SK-N-MC (cell line): ENCODE measurements around the gene GJA3.

Experiments used
- EZH2 ChIP-seq: fragments of 200-600 bp; sonication (generic); IDR thresholded peaks from one replicate; pipeline ENCODE4 v1.6.1; 2017; ENCODE audit warnings: antibody characterized with exemption
- POLR2AphosphoS5 ChIP-seq: IDR thresholded peaks from 2 replicates; pipeline ENCODE4 v1.6.1; 2012; ENCODE audit warnings: mild to moderate bottlenecking, low read depth, low read length, borderline replicate concordance

DNA sequence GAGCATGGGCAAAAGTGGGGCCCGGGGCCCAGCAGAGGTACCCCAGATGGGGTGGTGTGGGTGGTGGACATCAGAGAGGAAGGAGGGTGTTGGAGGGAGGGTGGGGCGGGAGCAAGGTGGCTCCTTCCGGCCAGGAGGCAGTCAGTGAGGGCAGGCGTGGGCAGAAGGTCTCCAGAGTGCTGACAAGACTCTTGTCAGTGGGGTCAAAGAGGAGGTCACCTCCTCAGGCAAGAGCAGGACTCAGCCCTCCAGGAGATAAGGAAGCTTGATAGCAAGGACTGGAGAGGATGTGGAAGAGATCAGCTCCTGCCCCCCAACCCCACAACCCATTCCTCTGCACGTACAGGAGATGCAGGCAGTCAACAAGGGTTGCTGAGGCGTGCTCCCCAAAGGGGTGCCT is 9.8 kb downstream of the GJA3 start:
- no peak for TF ChIP-seq POLR2AphosphoS5
- no peak for TF ChIP-seq EZH2
